CD4-positive, alpha-beta memory T cell (primary cell): ENCODE data around the gene PREX1. TPM values are rescaled to one million over a fixed set of nuclear protein-coding genes. Genes with fewer than 3 reads are reported as not detected.
"Not testable (repeated sequence)": the region's sequence is repeated elsewhere in the genome, so short reads cannot be mapped to it uniquely, and the experiment has no call there.

Experiments
- CTCF ChIA-PET: fragments of 350-600 bp; sonication (Branson Sonifier 250); formaldehyde crosslinking; loops from one replicate; lab custom pipeline; 2021; ENCODE audit warnings: inconsistent platforms; ENCODE audit not compliant: partially characterized antibody; lab: Charles Lee
- POLR2A ChIA-PET: fragments of 350-600 bp; sonication (Branson Sonifier 250); formaldehyde crosslinking; loops from one replicate; lab custom pipeline; 2021; ENCODE audit not compliant: partially characterized antibody; lab: Charles Lee
- DNase-seq, 5 donors: peaks; one replicate each; pipeline versions ENCODE4 v3.0.0 to v3.0.0-alpha.2; 2020 to 2022; ENCODE audit warnings: mixed read lengths in 1 of 5
- H3K27ac ChIP-seq: one replicate; pipeline ENCODE4 v1.7.0; 2013; ENCODE audit warnings: low read depth, low read length
- H3K27me3 ChIP-seq: 2 replicates; pipeline ENCODE4 v1.7.0; 2013; ENCODE audit warnings: mild to moderate bottlenecking, low read length, moderate library complexity; ENCODE audit not compliant: insufficient read depth
- H3K36me3 ChIP-seq: 2 replicates; pipeline ENCODE4 v1.7.0; 2013; ENCODE audit warnings: mild to moderate bottlenecking, low read length, moderate library complexity; ENCODE audit not compliant: insufficient read depth
- H3K4me1 ChIP-seq: 2 replicates; pipeline ENCODE4 v1.7.0; 2013; ENCODE audit warnings: mild to moderate bottlenecking, low read length, moderate library complexity; ENCODE audit not compliant: insufficient read depth
- H3K4me3 ChIP-seq, 2 donors: one replicate each; pipeline ENCODE4 v1.7.0; 2013; ENCODE audit warnings: low read length in 2 of 2, mild to moderate bottlenecking in 1 of 2
- H3K9me3 ChIP-seq, 2 donors: one replicate each; pipeline ENCODE4 v1.7.0; 2013; ENCODE audit warnings: low read length in 2 of 2, control low read depth in 1 of 2; ENCODE audit not compliant: control insufficient read depth in 1 of 2
- H3K27ac Mint-ChIP-seq, 7 donors: one replicate each; pipeline ENCODE4 v1.8.0; 2020 to 2021; ENCODE audit warnings: mixed read lengths in 7 of 7, mild to moderate bottlenecking in 6 of 7, inconsistent platforms in 3 of 7, moderate library complexity in 3 of 7
- H3K27me3 Mint-ChIP-seq, 2 donors: one replicate each; pipeline ENCODE4 v1.8.0; 2020 to 2021; ENCODE audit warnings: mixed read lengths in 2 of 2
- H3K36me3 Mint-ChIP-seq, 2 donors: one replicate each; pipeline ENCODE4 v1.8.0; 2020 to 2021; ENCODE audit warnings: mixed read lengths in 2 of 2, inconsistent platforms in 1 of 2, mild to moderate bottlenecking in 1 of 2
- H3K4me1 Mint-ChIP-seq, 4 donors: one replicate each; pipeline ENCODE4 v1.8.0; 2020 to 2021; ENCODE audit warnings: mixed read lengths in 4 of 4, mild to moderate bottlenecking in 1 of 4
- H3K4me3 Mint-ChIP-seq, 8 donors: one replicate each; pipeline ENCODE4 v1.8.0; 2020 to 2021; ENCODE audit warnings: mixed read lengths in 8 of 8, mild to moderate bottlenecking in 7 of 8, moderate library complexity in 6 of 8, inconsistent platforms in 3 of 8
- H3K9me3 Mint-ChIP-seq, 8 donors: one replicate each; pipeline ENCODE4 v1.8.0; 2020 to 2021; ENCODE audit warnings: mixed read lengths in 8 of 8, mild to moderate bottlenecking in 5 of 8, inconsistent platforms in 3 of 8, moderate library complexity in 1 of 8
- intact Hi-C: fragments of 100-400 bp; cut with micrococcal nuclease; formaldehyde crosslinking; loops from one replicate; pipeline ENCODE4 v1.15.1; 2023
- polyA plus RNA-seq, 2 donors: library from polyadenylated mRNA; unstranded; fragments of 300-500 nt; fragmentation: Illumina TruSeq; gene quantifications; one replicate each; pipeline ENCODE4 v1.2.3, GENCODE V29; 2021
- total RNA-seq, 2 experiments: library from RNA; stranded (reverse); gene quantifications; one replicate each; pipeline ENCODE4 v1.2.3, GENCODE V29; 2021

Gene PREX1
- total and polyA plus RNA-seq, 4 experiments from 2014 or later, result 10.6 to 165 (median 122) TPM

GRCh38 chr20:48846516-48847492 is 19.0 kb upstream of the PREX1 start:
- H3K36me3 ChIP-seq, result no peaks in the 10 kb centered on the region
- no peaks in the 10 kb centered on the region for H3K27me3 ChIP-seq
- intact Hi-C loops, result no loop called here
- H3K4me3 ChIP-seq, result no peak overlapping the region
- H3K27me3 Mint-ChIP-seq, result no peaks in the 10 kb centered on the region
- H3K27ac ChIP-seq, result no peak overlapping the region
- POLR2A ChIA-PET, result interaction anchor here (0.6 kb wide), 1 partner anchor 39 kb away, joined by 3 read pairs; no protein-coding TSS in a partner anchor
- no peaks in the 10 kb centered on the region for H3K9me3 ChIP-seq
- peak overlapping the region in 1 of 7 donors; percentile 62 for H3K27ac Mint-ChIP-seq
- H3K4me1 ChIP-seq, result no peaks in the 10 kb centered on the region
- peaks cover 6 to 16% (median 13%) of the 10 kb centered on the region in 4 donors for H3K4me1 Mint-ChIP-seq
- H3K9me3 Mint-ChIP-seq, result no peaks in the 10 kb centered on the region
- no peak for DNase-seq
- CTCF ChIA-PET, result no interaction called here
- H3K4me3 Mint-ChIP-seq, result no peak overlapping the region
- H3K36me3 Mint-ChIP-seq, result no peaks in the 10 kb centered on the region

DNA sequence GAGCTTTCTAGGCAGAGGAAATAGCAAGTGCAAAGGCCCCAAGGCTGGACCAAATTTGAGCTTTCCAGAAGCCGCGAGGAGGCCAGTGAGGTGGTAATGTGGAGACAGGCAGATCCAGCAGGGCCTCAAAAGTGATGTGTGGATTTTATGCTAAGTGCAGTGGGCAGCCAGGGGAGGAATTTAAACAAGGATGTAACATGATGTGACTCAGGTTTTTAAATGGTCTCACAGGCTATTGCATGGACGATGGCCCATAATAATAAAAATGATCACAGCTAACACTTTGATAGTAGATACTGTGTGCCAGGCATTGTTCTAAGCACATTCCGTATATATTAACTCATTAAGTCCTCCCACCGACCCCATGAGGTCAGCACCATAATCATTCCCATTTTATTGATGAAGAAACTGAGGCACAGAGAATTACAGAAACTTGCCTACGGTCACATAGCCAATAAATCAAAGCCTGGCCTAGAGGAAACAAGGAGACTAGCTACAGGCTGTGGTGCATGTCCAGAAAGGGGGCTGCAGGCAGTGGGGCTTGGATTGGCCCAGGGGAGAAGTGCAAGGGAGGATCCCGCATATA is 18.0 kb upstream of the PREX1 start:
- ChIA-PET CTCF (interaction anchor here (1.1 kb wide), 2 partner anchors 15 to 59 kb away, joined by 3 to 5 read pairs; no protein-coding TSS in a partner anchor), POLR2A (interaction anchor here (2.0 kb wide), 1 partner anchor 17 kb away, joined by 7 read pairs; the partner anchor contains the start of gene PREX1)
- DNase-seq, result no peak
- no peaks in the 10 kb centered on the region for H3K9me3 ChIP-seq
- H3K9me3 Mint-ChIP-seq, result no peaks in the 10 kb centered on the region
- no peak overlapping the region for H3K4me3 Mint-ChIP-seq
- intact Hi-C loops, result no loop called here
- no peaks in the 10 kb centered on the region for H3K27me3 Mint-ChIP-seq
- H3K27me3 ChIP-seq, result no peaks in the 10 kb centered on the region
- no peak overlapping the region for H3K4me3 ChIP-seq
- no peak overlapping the region for H3K27ac Mint-ChIP-seq
- H3K27ac ChIP-seq, result no peak overlapping the region
- H3K4me1 Mint-ChIP-seq, result peaks cover 6 to 16% (median 13%) of the 10 kb centered on the region in 4 donors
- no peaks in the 10 kb centered on the region for H3K36me3 ChIP-seq
- H3K4me1 ChIP-seq, result no peaks in the 10 kb centered on the region
- no peaks in the 10 kb centered on the region for H3K36me3 Mint-ChIP-seq

- no peaks in the 10 kb centered on the region for H3K27me3 ChIP-seq
- Mint-ChIP-seq H3K9me3 (no peaks in the 10 kb centered on the region), H3K4me1 (peaks cover 6 to 16% (median 13%) of the 10 kb centered on the region in 4 donors), H3K4me3 (no peak overlapping the region), H3K27me3 (no peaks in the 10 kb centered on the region), H3K27ac (peak overlapping the region in 1 of 7 donors; percentile 52), H3K36me3 (no peaks in the 10 kb centered on the region)
- ChIA-PET CTCF (interaction anchor here (1.1 kb wide), 2 partner anchors 14 to 60 kb away, joined by 3 to 5 read pairs; no protein-coding TSS in a partner anchor), POLR2A (interaction anchor here (2.0 kb wide), 1 partner anchor 17 kb away, joined by 7 read pairs; the partner anchor contains the start of gene PREX1)
- DNase-seq, result no peak
- H3K27ac ChIP-seq, result no peak overlapping the region
- no peak overlapping the region for H3K4me3 ChIP-seq
- H3K4me1 ChIP-seq, result no peaks in the 10 kb centered on the region
- intact Hi-C loops, result no loop called here
- H3K9me3 ChIP-seq, result no peaks in the 10 kb centered on the region
- H3K36me3 ChIP-seq, result no peaks in the 10 kb centered on the region
These were observed 17.2 kb upstream of the PREX1 start for GRCh38 chr20:48844996-48845395.

GRCh38 chr20:48843896-48844295 is 16.1 kb upstream of the PREX1 start:
- intact Hi-C loops, H3K9me3 Mint-ChIP-seq, H3K27ac ChIP-seq, H3K27ac Mint-ChIP-seq, H3K4me3 ChIP-seq, H3K27me3 ChIP-seq, DNase-seq, H3K27me3 Mint-ChIP-seq, H3K9me3 ChIP-seq, H3K4me3 Mint-ChIP-seq, CTCF ChIA-PET, H3K36me3 Mint-ChIP-seq, H3K36me3 ChIP-seq, H3K4me1 ChIP-seq: not testable (repeated sequence)
- POLR2A ChIA-PET, result interaction anchor here (2.0 kb wide), 1 partner anchor 15 kb away, joined by 7 read pairs; the partner anchor contains the start of gene PREX1
- peaks cover 10 to 23% (median 14%) of the 10 kb centered on the region in 4 donors for H3K4me1 Mint-ChIP-seq

DNA sequence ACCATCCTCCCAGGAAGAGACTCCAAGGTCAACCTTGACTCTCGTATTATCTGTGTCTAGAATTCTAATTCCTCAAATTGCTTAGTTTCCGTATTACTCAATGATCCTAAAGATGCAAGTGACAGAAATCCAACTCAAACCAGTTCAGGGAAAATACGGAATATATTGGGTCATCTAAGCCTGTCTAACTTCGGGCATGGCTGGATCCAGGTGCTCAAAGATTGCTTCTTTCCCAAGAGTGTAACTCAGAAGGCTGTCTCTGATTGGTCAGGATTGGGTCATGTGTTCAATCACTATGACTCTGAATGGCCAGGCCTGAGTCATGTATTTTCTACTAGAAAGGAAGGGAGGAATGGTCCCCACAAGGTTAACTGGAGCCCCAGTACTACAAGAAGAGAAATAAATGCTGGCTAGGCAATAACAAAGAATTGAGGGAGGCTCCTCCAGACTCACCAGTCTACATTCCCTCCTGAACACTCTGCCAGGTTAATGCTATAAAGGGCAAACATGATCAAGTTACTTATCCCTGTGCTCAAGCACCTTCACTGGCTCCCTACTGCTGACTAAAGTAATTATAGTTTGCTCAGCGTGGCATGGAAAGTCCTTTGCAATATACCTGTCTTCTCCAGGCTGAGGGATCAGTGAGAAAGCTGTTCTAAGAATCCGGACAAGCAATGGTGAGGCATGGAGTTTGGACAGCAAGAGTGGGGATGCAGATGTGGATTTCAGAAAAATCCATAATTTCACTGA is 15.4 kb upstream of the PREX1 start:
- H3K36me3 ChIP-seq, result no peaks in the 10 kb centered on the region
- Mint-ChIP-seq H3K27ac (no peak overlapping the region), H3K4me3 (no peak overlapping the region), H3K9me3 (no peaks in the 10 kb centered on the region), H3K27me3 (no peaks in the 10 kb centered on the region), H3K36me3 (no peaks in the 10 kb centered on the region), H3K4me1 (peaks cover 10 to 23% (median 14%) of the 10 kb centered on the region in 4 donors)
- no peaks in the 10 kb centered on the region for H3K9me3 ChIP-seq
- H3K4me1 ChIP-seq, result no peaks in the 10 kb centered on the region
- ChIA-PET POLR2A (no interaction called here), CTCF (no interaction called here)
- no peak overlapping the region for H3K27ac ChIP-seq
- intact Hi-C loops, result no loop called here
- no peak overlapping the region for H3K4me3 ChIP-seq
- no peak for DNase-seq
- no peaks in the 10 kb centered on the region for H3K27me3 ChIP-seq

DNA sequence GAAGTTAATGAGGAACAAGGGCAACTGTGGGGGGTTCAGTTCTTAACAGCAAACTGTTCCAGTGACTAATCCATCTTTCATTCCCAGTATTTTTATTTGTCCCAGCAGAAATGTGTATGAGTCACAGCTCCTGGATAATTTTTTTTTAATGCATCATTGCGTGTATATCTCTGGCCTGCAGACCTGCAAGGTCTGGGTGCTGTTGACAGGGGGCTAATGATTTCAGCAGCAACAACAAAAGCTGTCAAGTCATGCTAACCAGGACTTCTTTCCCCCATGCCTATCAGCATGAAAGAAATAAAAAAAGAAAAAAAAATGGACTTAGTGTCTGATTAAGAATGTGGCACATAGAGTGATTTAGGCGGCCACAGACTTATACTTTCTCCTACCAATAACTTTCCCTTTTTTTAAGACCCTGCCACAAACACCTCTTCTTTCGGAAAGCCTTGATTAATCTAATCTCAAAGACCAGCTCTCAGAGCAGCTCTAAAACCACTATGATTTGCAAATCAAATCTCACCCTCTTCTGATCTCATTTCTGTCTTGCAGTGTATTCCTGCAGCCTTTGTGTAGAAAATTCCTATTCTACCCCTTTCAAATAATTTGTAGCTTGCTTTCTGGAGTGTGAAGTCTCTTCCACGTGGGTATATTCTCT is 14.2 kb upstream of the PREX1 start:
- H3K9me3 Mint-ChIP-seq, result no peaks in the 10 kb centered on the region
- CTCF ChIA-PET, result interaction anchor here (1.1 kb wide), 1 partner anchor 35 kb away, joined by 3 read pairs; no protein-coding TSS in a partner anchor
- Histone ChIP-seq H3K27me3 (no peaks in the 10 kb centered on the region), H3K9me3 (no peaks in the 10 kb centered on the region), H3K4me1 (no peaks in the 10 kb centered on the region), H3K27ac (no peak overlapping the region), H3K36me3 (no peaks in the 10 kb centered on the region), H3K4me3 (no peak overlapping the region)
- POLR2A ChIA-PET, result interaction anchor here (0.9 to 1.6 kb wide), 4 partner anchors 9 to 21 kb away, joined by 3 to 7 read pairs (median 4); partner anchors contain the start of gene PREX1
- peaks cover 6 to 22% (median 10%) of the 10 kb centered on the region in 4 donors for H3K4me1 Mint-ChIP-seq
- DNase-seq, result no peak
- H3K27me3 Mint-ChIP-seq, result no peaks in the 10 kb centered on the region
- no peaks in the 10 kb centered on the region for H3K36me3 Mint-ChIP-seq
- intact Hi-C loops, result no loop called here
- H3K27ac Mint-ChIP-seq, result peak overlapping the region in 2 of 7 donors; percentile 26 to 29
- H3K4me3 Mint-ChIP-seq, result no peak overlapping the region
